Lung (tissue), 12 donors: ENCODE data around the gene THOC6. TPM values are rescaled to one million over a fixed set of nuclear protein-coding genes. Genes with fewer than 3 reads are reported as not detected.

ENCODE experiments used
- ATAC-seq: fragments of 200-7000 bp; cut with Tn5 transposase; one replicate; pipeline ENCODE4 v1.9.1; 2020; ENCODE audit warnings: moderate number of reproducible peaks; ENCODE audit not compliant: insufficient read depth, low FRiP score
- DNase-seq, 3 donors: peaks; one replicate each; pipeline ENCODE4 v3.0.0-alpha.2; 2013 to 2017
- H3K27ac ChIP-seq, 2 donors: one replicate each; pipeline ENCODE4 v1.5.1; 2013; ENCODE audit warnings: mild to moderate bottlenecking in 2 of 2, moderate library complexity in 2 of 2, control low read depth in 1 of 2, inconsistent platforms in 1 of 2, low read depth in 1 of 2, low read length in 1 of 2
- H3K27me3 ChIP-seq, 3 donors: one replicate each; pipeline ENCODE4 v1.5.1; 2013; ENCODE audit warnings: low read length in 2 of 3; ENCODE audit not compliant: control insufficient read depth in 3 of 3, insufficient read depth in 3 of 3
- H3K36me3 ChIP-seq, 4 donors: one replicate each; pipeline ENCODE4 v1.5.1; 2013; ENCODE audit warnings: low read length in 4 of 4, mild to moderate bottlenecking in 1 of 4, moderate library complexity in 1 of 4; ENCODE audit not compliant: control insufficient read depth in 4 of 4, insufficient read depth in 4 of 4
- H3K4me1 ChIP-seq, 5 donors: one replicate each; pipeline ENCODE4 v1.5.1; 2013; ENCODE audit warnings: low read length in 5 of 5, mild to moderate bottlenecking in 2 of 5, moderate library complexity in 1 of 5; ENCODE audit not compliant: control insufficient read depth in 5 of 5, insufficient read depth in 5 of 5
- H3K4me3 ChIP-seq: one replicate; pipeline ENCODE4 v1.5.1; 2013; ENCODE audit warnings: mild to moderate bottlenecking, control low read depth, moderate library complexity
- H3K9ac ChIP-seq, 2 donors: one replicate each; pipeline ENCODE4 v1.5.1; 2013; ENCODE audit warnings: low read length in 2 of 2, control low read depth in 1 of 2; ENCODE audit not compliant: insufficient read depth in 1 of 2
- H3K9me3 ChIP-seq, 4 donors: one replicate each; pipeline ENCODE4 v1.5.1; 2013; ENCODE audit warnings: low read length in 3 of 4, mild to moderate bottlenecking in 1 of 4, moderate library complexity in 1 of 4; ENCODE audit not compliant: control insufficient read depth in 4 of 4, insufficient read depth in 3 of 4
- CTCF ChIP-seq: IDR thresholded peaks from 2 replicates; pipeline ENCODE4 v1.5.1; 2012; ENCODE audit warnings: mild to moderate bottlenecking; ENCODE audit errors: control extremely low read depth, extremely low read depth
- WGBS, 2 donors: extraction: QIAGEN DNeasy Blood & Tissue Kit; methylation state at CpG; one replicate each; pipeline ENCODE4 v1.1.7; 2013; 5-methylcytosine and 5-hydroxymethylcytosine counted together
- polyA plus RNA-seq, 2 donors: library from polyadenylated mRNA; stranded (reverse); fragments of 200-250 nt; gene quantifications; one replicate each; pipeline ENCODE4 v1.2.1, GENCODE V29; 2013
- total RNA-seq, 2 donors: library from RNA; depleted of rRNA in 1 of 2; stranded (reverse); fragments of >200 nt in 1 of 2; gene quantifications; one replicate each; pipeline ENCODE4 v1.2.1, GENCODE V29; 2014 to 2021
- donor health status: control.
- donor health status: control.
- donor health status: Bipolar disorder and iron deficiency.
- donor health status: healthy.
- donor health status: DM: yes; HTN: yes; CAD: no.

The THOC6 gene
- total and polyA plus RNA-seq, 4 donors, result 12.7 to 58.3 (median 40.0) TPM

- H3K36me3 ChIP-seq, result peaks cover 0 to 18% (median 7%) of the 10 kb centered on the region in 4 donors
- H3K27ac ChIP-seq, result no peak overlapping the region
- DNase-seq, result peak; percentile 73 to 87 (median 82)
- 10 to 19% methylated on average over 52 to 58 of the region's 58 CpGs for WGBS, 2 donors
- H3K9ac ChIP-seq, result no peak overlapping the region
- no peaks in the 10 kb centered on the region for H3K9me3 ChIP-seq
- no peak overlapping the region for H3K4me3 ChIP-seq
- ATAC-seq, result peak; percentile 15
- peaks cover 0 to 23% (median 22%) of the 10 kb centered on the region in 3 donors for H3K27me3 ChIP-seq
- TF ChIP-seq CTCF, result peak; percentile 68
- peaks cover 0 to 20% (median 4%) of the 10 kb centered on the region in 5 donors for H3K4me1 ChIP-seq
Observed at GRCh38 chr16:3027983-3028715, 4.3 kb downstream of the THOC6 start.

- WGBS, 2 donors, result 34 to 45% methylated on average over 15 of the region's 15 CpGs
- Histone ChIP-seq H3K36me3 (peaks cover 0 to 18% (median 7%) of the 10 kb centered on the region in 4 donors), H3K9ac (no peak overlapping the region), H3K27me3 (peaks cover 0 to 23% (median 22%) of the 10 kb centered on the region in 3 donors), H3K27ac (no peak overlapping the region), H3K4me1 (peaks cover 0 to 14% (median 0%) of the 10 kb centered on the region in 5 donors), H3K9me3 (no peaks in the 10 kb centered on the region), H3K4me3 (no peak overlapping the region)
- no peak for ATAC-seq
- DNase-seq, result peak in 1 of 3 donors; percentile 12
- no peak for TF ChIP-seq CTCF
Observed at GRCh38 chr16:3028716-3029319, 5.0 kb downstream of the THOC6 start.

- Histone ChIP-seq H3K27ac (peak overlapping the region in 1 of 2 donors; percentile 11), H3K9me3 (no peaks in the 10 kb centered on the region), H3K9ac (no peak overlapping the region), H3K36me3 (peaks cover 0 to 18% (median 7%) of the 10 kb centered on the region in 4 donors), H3K27me3 (peaks cover 0 to 27% (median 23%) of the 10 kb centered on the region in 3 donors), H3K4me1 (peaks cover 0 to 11% (median 0%) of the 10 kb centered on the region in 5 donors), H3K4me3 (no peak overlapping the region)
- 12 to 20% methylated on average over 51 to 59 of the region's 59 CpGs for WGBS, 2 donors
- DNase-seq (peak in 2 of 3 donors; percentile 21 to 54), ATAC-seq (no peak)
- no peak for TF ChIP-seq CTCF
Observed at GRCh38 chr16:3029491-3030221, 5.8 kb downstream of the THOC6 start.
